Endothelial cell (in vitro differentiated cells): Measurements from ENCODE around the gene ZNF697. TPM values are rescaled to one million over a fixed set of nuclear protein-coding genes. Genes with fewer than 3 reads are reported as not detected.

Experiments used
- DNase-seq: peaks from one replicate; pipeline ENCODE4 v3.0.0; 2021; ENCODE audit warnings: low spot score
- H3K27ac Mint-ChIP-seq: one replicate; pipeline ENCODE4 v1.8.0; 2021; ENCODE audit warnings: mixed read lengths, inconsistent platforms; ENCODE audit not compliant: unreplicated experiment
- H3K27me3 Mint-ChIP-seq: one replicate; pipeline ENCODE4 v1.8.0; 2021; ENCODE audit warnings: mild to moderate bottlenecking, moderate library complexity, mixed read lengths, inconsistent platforms; ENCODE audit not compliant: unreplicated experiment
- H3K36me3 Mint-ChIP-seq: one replicate; pipeline ENCODE4 v1.8.0; 2021; ENCODE audit warnings: mild to moderate bottlenecking, low read depth, mixed read lengths, inconsistent platforms; ENCODE audit not compliant: unreplicated experiment
- H3K4me1 Mint-ChIP-seq: one replicate; pipeline ENCODE4 v1.8.0; 2021; ENCODE audit warnings: mild to moderate bottlenecking, mixed read lengths, inconsistent platforms; ENCODE audit not compliant: unreplicated experiment
- H3K4me3 Mint-ChIP-seq: one replicate; pipeline ENCODE4 v1.8.0; 2021; ENCODE audit warnings: mild to moderate bottlenecking, mixed read lengths, inconsistent platforms; ENCODE audit not compliant: unreplicated experiment
- H3K9me3 Mint-ChIP-seq: one replicate; pipeline ENCODE4 v1.8.0; 2021; ENCODE audit warnings: mixed read lengths, inconsistent platforms; ENCODE audit not compliant: unreplicated experiment
- CTCF ChIP-seq: fragments of 200-600 bp; sonication (generic); IDR thresholded peaks from one replicate; pipeline ENCODE4 v1.5.0; 2021; ENCODE audit warnings: antibody characterized with exemption; ENCODE audit not compliant: unreplicated experiment
- total RNA-seq: library from RNA; stranded (reverse); fragmentation: NEBNext Ultra II Directional; extraction: Animal tissue kit (Norgen Biotek cat#: 25700); gene quantifications from one replicate; pipeline ENCODE4 v1.2.1, GENCODE V29; 2021; ENCODE audit not compliant: unreplicated experiment

ZNF697 gene
- total RNA-seq, 1 donor from 2014 or later: 13.3 TPM

- DNase-seq: peak; percentile 78
- no peaks in the 10 kb centered on the region for H3K36me3 Mint-ChIP-seq
- H3K4me1 Mint-ChIP-seq: peaks cover 32% of the 10 kb centered on the region
- peak; percentile 91 for TF ChIP-seq CTCF
- H3K4me3 Mint-ChIP-seq: peak overlapping the region; percentile 77
- peak overlapping the region; percentile 85 for H3K27ac Mint-ChIP-seq
- H3K9me3 Mint-ChIP-seq: no peaks in the 10 kb centered on the region
- peaks cover 2% of the 10 kb centered on the region for H3K27me3 Mint-ChIP-seq
Observed at GRCh38 chr1:119675349-119676345, 27.6 kb upstream of the ZNF697 start.

GRCh38 chr1:119674835-119675289, 26.8 kb upstream of the ZNF697 start:
- no peaks in the 10 kb centered on the region for H3K9me3 Mint-ChIP-seq
- DNase-seq: peak; percentile 47
- peaks cover 2% of the 10 kb centered on the region for H3K27me3 Mint-ChIP-seq
- H3K27ac Mint-ChIP-seq: peak overlapping the region; percentile 84
- peaks cover 32% of the 10 kb centered on the region for H3K4me1 Mint-ChIP-seq
- H3K4me3 Mint-ChIP-seq: no peak overlapping the region
- H3K36me3 Mint-ChIP-seq: no peaks in the 10 kb centered on the region
- no peak for TF ChIP-seq CTCF

GRCh38 chr1:119674111-119674526, 26.1 kb upstream of the ZNF697 start:
- peaks cover 2% of the 10 kb centered on the region for H3K27me3 Mint-ChIP-seq
- no peak for TF ChIP-seq CTCF
- peak overlapping the region; percentile 84 for H3K27ac Mint-ChIP-seq
- no peak for DNase-seq
- H3K36me3 Mint-ChIP-seq: no peaks in the 10 kb centered on the region
- no peaks in the 10 kb centered on the region for H3K9me3 Mint-ChIP-seq
- H3K4me3 Mint-ChIP-seq: no peak overlapping the region
- H3K4me1 Mint-ChIP-seq: peaks cover 32% of the 10 kb centered on the region

- Mint-ChIP-seq H3K27me3 (peaks cover 2% of the 10 kb centered on the region), H3K27ac (peak overlapping the region; percentile 84), H3K36me3 (no peaks in the 10 kb centered on the region), H3K9me3 (no peaks in the 10 kb centered on the region), H3K4me1 (peaks cover 32% of the 10 kb centered on the region), H3K4me3 (no peak overlapping the region)
- TF ChIP-seq CTCF: no peak
- no peak for DNase-seq
Observed at GRCh38 chr1:119673171-119673940, 25.3 kb upstream of the ZNF697 start.
